GM19455 (cell line): ENCODE measurements around the gene LRRC47.
A peak's percentile ranks its signal among the peaks of the same experiment; 100 is the strongest.

ENCODE experiments used
- ATAC-seq: cut with Tn5 transposase; IDR thresholded peaks from one replicate; pipeline ENCODE4 v1.9.1; 2021; ENCODE audit not compliant: unreplicated experiment

Gene LRRC47

DNA sequence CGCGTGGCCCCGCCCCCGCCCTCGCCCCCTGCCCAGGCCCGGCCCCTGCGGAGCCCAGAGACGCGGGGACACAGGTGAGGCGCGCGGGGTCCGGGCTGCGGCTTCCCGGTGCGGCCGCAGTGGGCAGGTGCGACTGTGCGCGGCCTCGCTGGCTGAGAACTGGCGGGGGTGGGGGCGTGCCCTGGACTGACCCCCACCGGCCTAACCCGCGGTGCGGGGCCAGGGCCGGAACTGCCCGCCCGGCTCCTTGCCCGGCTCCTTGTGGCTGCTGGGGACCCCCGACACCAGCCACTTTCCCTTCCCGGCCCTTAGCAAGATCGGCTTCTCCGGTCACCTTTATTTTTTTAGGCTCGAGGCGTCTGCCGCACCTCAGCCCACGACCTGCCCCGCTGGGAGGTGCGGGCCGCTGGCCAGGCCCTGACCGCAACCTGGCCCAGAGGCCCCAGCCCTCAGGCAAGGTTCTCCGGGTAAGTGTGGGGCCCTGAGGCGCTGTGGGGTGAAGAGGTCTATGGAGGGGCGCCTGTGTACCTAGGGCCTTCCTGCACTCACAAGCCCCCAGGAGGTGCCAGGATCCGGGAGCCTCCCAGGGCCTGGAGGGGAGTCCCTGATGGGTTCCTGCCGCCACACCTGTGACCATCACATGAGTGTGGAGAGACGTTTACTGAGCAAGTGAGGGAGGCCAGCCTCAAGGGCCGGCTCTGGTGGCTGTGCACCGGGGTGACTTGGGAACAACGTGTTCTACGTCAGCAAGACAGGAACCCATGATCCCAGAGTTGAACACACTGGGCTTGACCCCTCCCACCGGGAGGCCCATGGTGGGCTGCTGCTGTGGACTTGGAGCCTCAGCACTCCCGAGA, 23.4 kb downstream of the LRRC47 start, which contains the start of gene SMIM1:
SMIM1 (plus strand) TSS at position 35 of the 857 bp plus-strand sequence. CDS start 2,625 bp downstream, outside the sequence.
- ATAC-seq: peak; percentile 5

DNA sequence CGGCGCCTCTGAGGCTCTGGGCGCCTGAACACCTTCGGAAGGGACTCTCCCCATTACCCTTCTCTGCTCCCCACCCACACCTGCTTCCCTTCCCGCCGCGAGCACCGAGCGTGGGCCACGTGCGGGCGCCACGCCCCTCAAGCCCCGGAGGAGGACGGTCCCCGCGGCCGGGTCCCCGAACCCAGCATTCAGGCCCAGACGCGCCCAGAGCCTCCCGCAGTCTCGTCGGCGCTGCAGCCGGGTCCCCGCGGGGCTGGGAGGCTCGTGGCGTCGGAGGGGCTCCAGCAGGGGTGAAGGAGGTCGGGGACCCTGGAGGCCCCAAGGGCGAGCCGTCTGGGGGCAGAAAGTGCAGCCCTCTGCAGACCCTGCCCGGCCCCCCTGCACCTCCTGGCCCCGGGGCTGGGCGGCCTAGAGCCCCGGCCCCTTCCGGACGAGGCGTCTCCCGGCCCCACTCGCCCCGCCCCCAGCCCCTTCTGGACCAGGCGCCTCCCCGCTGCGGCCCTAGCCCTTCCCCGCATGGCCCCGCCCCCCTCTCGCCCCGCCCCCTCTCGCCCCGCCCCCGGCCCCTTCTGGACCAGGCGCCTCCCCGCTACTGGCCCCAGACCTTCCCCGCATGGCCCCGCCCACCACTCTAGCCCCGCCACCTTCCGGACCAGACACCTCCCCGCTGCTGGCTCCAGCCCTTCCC, 24.1 kb downstream of the LRRC47 start:
- ATAC-seq: peak; percentile 50

DNA sequence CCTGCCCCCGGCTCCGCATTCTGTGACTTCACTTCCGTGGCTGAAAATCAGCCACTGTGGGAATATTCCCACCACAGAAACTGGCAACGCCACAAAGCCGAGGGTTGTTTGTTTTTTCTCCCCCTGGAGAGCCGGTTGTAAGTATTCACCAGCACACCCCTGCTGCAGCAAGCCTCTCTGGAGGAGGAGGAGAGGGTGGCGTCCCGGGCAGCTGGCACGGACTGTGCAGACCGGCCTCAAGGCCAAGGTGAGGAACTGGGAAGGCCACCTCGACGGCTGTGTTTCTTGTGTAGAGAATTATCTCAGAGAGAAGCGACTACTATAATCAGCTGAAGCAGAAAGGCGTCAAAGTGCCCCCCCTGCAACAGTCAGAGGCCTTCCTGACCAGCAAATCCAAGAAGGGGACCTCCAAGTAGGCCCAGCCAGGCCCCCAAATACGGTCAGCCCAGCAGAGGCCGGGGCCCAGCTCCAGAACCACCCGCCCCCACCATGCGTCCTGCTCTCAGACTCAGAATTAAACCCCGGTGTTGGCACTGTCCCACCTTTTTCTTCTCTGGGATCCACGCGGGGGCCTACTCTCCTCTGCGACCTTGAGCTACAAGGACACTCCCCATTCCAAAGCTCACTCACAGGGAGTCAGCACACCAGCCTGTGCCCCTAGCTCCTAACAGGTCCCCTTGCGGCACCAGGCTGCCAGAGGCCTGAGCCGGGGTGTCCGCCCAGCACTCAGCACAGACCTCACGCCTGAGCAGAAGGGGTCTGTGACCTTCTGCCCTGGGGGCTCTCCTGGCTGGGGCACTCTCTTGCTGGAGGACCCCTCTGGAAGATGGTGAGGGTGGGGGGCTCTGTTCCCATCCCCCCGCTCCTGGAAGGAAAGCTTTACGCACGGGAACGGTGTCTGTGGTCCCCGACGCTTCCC, 24.9 kb downstream of the LRRC47 start:
- peak; percentile 2 for ATAC-seq

DNA sequence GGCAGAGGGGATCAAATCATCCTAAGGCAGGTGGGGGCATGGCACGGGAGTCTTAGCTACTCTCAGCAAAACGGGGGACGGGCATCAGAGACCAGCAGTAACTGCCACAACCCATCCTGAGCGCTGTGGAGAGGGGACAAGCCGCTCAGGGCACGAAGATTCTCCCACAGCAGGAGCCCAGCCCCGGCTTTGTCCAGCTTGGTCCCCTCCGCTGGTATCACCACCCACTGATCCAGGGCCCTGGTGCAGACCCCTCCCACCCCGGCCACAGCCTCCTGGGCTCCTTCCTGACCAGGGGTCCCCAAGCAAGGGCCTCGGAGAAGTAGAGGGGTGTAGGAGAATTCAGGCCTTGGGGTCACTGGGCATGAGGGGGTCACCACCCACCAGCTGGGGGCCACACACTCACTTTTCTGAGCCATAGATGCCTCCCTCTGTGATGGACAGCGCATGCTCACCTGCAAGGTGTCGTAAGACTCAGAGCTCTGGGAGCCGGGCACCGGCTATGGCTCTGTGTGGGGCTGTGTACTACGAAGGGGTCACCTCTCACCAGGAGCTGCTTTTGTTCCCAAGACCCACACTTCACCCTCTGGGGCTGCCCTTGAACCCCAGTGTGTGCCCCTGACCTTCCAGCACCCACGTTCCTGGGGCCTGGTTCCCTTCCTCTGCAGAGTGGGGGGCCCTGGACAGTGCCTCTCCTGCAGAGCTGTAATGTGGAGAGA, 26.1 kb downstream of the LRRC47 start:
- no peak for ATAC-seq

DNA sequence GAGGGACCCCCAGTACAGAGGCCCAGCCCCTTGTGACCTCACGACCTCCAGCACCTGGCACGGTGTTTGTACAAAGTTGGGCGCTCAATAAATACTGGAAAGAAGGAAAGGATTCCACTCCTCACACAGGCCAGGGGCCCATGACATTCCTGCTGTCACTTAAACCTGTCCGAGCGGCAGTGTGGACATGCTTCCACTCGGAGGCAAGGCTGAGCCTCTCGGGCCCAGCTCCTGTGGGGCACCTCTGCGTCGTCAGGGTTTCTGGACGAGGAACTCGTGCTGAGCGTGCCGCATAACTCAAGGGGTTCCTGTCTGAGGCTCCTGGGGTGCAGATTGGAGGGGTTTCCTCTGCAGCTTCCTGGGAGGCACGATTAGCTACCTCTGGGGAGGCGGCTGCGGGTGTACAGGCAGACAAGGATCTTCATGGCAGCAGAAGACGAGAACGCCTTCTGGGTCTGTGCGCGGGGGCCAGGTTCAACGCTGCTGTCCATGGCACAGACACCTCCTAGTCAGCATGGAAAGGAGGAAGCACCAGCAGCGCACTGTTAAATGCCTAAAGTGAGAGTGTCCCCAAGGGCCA, 27.4 kb downstream of the LRRC47 start:
- no peak for ATAC-seq

DNA sequence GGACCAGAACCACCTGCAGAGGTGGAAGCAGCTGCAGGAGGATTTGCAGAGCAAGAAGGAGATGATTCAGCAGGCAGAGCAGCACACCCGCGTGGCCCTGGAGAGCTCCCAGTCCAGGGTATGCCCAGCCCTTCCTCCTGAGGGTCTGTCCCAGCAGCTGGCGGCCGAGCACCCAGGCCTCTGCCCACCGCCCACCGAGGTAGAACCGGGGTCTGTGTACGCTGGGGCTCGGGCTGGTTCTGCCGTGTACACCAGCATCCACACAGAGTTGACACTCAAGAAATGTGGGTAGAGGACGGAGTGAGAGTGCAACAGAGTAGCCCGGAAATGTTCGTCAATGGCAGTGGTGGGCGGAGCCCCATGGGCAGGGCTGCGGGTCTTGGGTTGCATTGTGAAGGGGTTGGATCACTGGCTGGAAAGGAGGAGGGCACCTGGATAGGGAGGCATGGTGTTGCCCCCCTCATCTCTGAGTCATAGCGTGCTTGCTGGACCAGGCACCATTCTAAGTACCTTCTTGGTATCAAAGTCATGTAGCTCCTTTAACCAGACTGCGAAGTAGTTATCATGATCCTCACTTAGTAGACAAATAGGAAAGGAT, 28.9 kb downstream of the LRRC47 start:
- ATAC-seq: no peak

DNA sequence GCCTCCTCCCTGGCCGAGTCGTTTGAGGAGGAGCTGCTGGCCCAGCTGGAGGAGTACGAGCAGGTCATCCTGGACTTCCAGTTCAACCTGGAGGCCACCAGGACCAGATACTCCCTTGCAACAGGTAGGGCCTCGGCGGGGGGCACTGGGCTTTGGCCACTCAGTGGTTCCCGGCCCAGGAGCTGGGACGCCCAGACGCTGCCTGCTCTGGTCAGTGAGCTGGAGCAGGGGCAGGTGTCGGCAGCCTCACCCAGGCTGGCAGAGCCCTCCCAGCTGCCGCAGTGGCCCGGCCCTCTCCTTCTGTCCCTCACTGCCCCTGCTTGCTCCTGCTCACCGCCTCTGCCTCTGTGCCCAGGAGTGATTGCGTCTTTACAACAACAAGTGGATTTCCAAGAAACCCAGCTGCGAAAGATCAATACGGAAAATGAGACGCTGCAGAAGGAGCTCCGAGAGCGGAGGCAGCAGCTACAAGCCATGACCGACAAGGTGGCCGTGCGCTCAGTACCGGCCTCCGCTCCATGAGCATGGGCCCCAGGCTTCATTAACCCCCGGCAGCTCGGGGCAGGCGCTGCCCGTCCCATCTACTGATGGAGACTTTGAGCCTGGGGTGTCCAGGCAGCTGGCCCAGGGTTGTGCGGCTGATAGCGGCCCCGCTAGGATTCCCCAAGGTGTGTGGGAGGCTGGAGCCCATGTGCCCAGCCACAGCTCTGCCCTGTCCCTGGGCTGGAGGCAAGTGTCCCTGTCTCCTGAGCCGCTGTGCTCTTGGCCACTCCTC, 32.8 kb downstream of the LRRC47 start:
- ATAC-seq: no peak

DNA sequence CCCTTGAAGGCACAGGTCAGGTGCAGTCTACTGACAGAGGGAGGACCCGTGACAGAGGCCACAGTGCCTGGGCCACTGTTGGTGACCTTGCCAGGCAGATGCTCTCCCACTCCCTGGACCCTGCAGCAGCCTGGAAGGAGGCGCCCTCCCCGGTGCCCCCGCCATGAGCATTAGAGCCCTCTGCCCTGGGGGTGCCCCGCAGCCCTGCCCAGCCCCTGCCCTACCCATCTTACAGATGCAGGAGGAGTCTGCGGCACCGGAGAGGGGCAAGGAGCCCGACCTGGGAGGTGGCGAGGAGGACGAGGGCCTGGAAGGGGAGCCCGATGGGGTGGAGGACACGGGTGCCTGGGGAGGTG, 33.4 kb downstream of the LRRC47 start:
- no peak for ATAC-seq

DNA sequence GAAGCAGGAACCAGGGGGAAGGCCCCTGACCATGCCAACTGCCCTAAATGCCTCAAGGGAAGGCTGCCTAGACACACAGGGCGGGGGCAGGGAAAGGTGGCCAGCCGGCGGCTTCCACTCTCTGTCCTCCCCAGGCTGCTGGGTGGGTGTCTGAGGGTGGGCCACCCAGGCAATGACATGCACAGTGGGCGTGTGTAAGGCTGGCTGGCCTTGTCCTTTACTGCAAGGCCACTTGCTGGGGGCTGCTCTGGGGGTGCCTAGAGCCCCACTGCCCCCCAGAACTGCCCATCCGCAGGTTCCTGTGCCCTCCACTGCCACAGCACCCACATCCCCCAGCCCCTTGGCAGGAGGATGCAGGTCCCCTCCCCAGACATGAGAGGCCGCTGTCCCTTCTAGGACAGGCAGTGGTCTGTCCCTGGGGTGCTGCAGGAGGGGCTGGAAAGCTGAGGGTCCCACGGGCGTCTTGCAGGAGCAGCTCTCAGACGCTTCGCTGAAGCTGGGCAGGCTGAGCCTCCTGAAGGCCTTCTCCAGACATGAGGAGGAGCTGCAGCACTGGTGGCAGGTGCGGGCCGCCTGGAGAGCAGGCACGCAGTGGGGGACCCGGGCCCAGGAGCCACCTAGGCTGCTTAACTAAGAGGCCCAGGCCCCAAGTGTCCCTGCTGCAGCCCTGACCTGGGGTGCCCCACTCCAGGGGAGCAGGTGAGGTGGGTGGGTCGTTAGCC, 34.0 kb downstream of the LRRC47 start:
- ATAC-seq: no peak

DNA sequence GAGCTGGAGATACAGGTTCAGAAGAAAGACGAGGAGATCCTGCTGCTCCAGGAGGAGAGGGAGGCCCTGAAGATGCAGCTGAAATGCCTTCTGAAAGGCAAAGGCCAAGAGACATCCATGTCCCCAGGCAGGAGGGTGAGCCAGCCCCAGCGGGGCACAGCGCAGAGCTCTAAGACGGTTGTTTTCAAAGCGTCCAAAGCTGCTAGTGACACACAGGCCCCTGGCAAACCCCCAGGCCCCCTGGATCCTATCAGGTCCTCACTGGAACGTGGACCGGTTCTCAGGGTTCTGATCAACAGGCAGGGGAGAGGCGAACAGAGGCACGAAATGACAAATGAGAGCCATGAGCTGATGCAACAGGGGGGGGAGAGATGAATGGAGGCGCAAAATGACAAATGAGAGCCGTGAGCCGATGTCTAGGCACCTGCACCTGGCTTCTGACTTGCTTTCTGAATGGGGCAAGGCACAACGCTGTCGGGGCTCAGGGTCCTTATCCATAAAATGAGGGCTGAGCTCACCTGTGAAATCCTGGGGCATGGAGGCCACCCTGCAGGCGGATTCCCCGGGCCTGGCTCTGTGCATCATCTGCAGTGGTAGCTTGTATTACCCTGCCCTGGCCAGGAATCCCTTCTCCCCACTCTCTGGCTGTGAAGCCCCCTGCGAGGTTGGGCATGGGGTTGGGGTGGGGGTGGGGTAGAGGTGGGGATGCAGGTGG, 34.8 kb downstream of the LRRC47 start:
- ATAC-seq: no peak

DNA sequence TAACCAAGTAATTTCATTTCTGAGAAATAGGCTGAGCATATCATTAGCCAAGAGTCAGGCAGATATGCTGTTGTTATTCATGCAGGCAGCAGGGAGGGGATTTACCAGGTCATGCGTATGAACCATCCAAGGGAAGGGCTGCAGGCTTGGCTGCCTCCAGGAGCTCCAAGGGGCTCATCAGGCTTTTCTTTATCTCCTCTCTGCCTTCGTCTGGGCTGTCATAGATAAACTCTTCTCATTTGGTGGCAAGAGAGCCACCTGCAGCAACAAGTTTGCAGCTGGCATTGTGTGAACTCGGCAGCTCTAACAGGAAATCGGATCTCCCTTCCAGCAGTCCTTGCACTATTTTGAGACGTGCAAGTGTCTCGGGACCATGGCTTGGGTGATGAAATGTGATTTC, 36.5 kb downstream of the LRRC47 start:
- no peak for ATAC-seq

DNA sequence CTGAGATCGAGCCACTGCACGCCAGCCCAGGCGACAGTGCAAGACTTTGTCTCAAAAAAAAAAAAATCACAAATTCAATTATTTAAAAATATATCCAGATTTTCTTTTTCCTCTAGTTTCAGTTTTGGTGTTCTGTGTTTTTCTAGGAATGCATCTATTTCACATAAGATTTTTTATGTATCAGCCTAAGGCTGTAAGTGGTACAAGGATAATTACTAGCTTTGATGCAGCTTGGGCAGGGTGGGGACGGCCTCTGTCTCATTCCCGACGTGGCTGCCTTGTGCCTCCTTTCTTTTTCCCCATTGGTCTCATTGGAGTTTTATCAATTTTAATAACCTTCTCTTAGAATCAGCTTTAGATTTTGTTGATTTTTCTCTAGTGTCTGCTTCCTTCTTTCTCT, 37.1 kb downstream of the LRRC47 start:
- no peak for ATAC-seq

DNA sequence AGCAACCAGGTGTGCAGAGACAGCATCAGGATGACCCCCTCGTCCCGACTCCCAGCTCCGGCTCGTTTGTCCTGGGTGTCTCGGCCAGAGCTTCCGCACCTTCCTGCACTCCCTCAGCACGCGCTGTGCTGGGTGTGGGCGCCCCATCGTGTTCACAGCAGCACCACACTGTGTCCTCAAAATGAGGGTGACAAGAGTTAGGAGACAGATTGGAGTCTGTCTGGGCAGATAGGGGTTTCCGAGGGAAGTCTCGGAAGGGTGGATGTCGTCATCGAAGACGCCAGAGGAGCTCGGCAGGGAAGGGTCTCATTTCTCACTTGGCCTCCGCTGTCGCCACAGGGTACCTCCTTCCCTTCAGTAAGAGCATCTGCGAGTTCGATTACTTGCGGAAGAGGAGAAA, 39.9 kb downstream of the LRRC47 start:
- ATAC-seq: no peak

DNA sequence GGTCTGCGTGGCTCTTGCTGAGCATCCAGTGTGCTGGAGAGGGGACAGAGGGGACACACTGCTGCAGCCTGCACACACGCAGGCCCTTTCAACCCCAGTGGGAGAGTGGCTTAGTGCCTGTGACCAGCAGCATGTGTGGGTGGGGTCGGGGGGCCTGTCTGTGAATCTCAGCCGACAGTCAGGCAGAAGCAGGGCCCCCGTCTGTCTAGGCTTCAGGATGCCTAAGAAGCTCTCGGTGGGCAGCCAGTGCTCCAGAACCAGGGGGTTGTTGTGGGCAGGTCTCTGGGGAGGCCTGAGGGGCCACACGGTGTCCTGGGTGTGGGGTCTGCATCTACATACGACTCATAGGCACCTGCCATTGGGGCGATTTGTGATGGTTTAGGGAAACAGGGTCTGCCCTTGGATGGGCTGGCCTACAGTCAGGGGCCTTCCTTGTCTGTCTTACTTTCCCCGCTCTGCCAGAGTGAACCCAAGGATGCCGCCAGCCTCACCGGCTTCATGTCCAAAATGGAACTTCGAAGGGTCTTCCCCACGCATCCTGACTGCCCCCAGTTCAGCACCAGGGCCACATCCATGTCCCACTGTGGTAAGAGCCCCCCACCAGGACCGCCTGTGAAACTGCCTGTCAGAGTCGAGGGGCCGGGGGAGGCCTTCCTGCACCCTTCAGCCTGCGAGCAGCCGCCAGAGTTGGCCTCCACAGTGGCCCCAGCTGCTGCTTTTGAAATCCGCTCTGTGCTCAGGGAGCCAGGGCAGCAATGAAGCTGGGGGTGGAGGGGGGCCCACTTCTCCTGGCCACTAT, 42.4 kb downstream of the LRRC47 start:
- no peak for ATAC-seq

DNA sequence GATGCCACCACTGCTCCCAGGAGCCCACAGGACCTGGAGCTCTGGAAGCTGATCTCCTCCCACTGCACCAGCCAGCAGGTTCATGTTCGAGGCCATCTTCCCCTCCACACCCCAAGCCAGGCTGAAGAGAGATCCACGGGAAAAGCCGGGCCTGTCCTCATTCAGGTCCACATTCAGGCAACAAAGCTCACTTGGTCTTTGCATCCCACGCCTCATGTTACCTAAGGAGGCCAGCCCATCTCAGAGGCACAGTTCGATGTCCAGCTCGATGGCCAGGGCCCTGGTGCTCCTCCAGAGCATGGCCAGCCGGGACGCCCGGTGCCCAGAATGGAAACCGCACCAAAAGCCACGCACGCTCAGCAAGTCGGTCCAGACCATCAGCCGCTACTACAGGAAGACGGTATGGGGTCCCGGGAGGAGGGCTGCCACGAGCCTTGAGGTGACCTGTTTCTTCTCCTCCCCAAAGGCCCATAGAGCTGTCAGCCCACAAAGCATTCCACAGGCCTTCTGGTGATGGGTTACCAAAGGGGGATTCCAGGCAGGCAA, 43.8 kb downstream of the LRRC47 start, which contains the start of gene CCDC27:
CCDC27 (plus strand) TSS at position 51 of the 546 bp plus-strand sequence; CDS start at position 83, 32 bp downstream.
- ATAC-seq: no peak

DNA sequence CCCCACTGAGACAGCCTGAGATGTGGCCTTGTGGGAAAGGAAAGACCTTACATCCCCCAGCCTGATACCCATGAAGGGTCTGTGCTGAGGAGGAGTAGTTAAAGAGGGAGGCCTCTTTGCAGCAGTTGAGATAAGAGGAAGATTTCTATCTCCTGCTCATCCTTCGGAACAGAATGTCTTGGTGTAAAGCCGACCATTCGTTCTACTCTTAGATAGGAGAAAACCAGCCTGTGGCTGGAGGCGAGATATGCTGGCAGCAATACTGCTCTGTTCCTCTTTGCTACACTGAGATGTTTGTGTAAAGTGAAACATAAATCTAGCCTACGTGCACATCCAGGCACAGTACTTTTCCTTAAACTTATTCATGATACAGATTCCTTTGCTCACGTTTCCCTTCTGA, 45.6 kb downstream of the LRRC47 start:
- no peak for ATAC-seq

DNA sequence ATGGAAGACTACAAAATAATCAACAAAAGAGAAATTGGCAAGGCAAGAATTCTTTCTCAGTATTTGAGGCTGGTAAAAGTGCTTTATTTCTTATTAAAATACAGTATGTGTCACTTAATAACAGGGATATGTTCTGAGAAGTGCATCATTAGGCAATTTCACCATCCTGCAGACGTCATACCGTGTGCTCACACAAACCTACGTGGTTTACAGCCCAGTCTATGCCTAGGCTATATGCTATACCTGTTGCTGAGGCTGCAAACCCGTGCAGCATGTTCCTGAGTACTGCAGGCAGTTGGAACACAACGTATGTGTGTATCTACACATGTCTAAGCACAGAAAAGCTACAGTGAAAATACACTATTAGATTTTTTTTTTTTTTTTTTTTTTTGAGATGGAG, 46.8 kb downstream of the LRRC47 start:
- ATAC-seq: no peak
